PFSK-1 (cell line): Measurements from ENCODE around the gene DGKI.

Experiments used
- POLR2AphosphoS5 ChIP-seq: IDR thresholded peaks from 2 replicates; pipeline ENCODE4 v1.6.1; 2012; ENCODE audit warnings: low read depth, mild to moderate bottlenecking, control low read depth, low read length, moderate library complexity
- SIN3A ChIP-seq: IDR thresholded peaks from 2 replicates; pipeline ENCODE4 v1.6.1; 2012; ENCODE audit warnings: mild to moderate bottlenecking, low read length, moderate library complexity, borderline replicate concordance; ENCODE audit not compliant: insufficient read depth
- TAF1 ChIP-seq: IDR thresholded peaks from 2 replicates; pipeline ENCODE4 v1.6.1; 2012; ENCODE audit warnings: low read length, control low read depth, borderline replicate concordance; ENCODE audit not compliant: insufficient read depth
- TF ChIP-seq, protein P1 (sequence below), 2 experiments: IDR thresholded peaks; 2 replicates each; pipeline versions ENCODE4 v1.6.1 to v1.8.0; 2011 to 2012; ENCODE audit warnings: low read depth in 2 of 2, low read length in 2 of 2, control low read depth in 1 of 2, inconsistent platforms in 1 of 2, mild to moderate bottlenecking in 1 of 2, moderate library complexity in 1 of 2; ENCODE audit not compliant: insufficient read depth in 1 of 2

DNA sequence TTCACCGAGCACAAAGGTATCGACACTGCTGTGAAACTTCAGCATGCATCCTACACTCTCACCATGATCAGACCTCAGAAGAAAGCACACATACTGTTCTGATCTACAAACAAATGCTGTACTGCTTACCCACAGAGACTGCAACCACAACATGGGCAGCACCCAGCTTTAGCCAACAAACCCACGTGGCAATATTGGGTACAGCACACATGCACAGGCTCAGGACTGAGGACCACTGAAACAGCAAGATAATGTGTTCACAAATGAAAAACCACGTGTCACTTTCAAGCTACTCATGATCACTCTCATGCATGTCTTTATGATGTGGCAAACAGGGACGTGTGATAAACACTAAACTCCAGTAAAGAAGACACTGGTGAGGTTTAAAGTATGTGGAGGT lies 383.9 kb downstream of the DGKI start:
- TF ChIP-seq, protein P1, sequence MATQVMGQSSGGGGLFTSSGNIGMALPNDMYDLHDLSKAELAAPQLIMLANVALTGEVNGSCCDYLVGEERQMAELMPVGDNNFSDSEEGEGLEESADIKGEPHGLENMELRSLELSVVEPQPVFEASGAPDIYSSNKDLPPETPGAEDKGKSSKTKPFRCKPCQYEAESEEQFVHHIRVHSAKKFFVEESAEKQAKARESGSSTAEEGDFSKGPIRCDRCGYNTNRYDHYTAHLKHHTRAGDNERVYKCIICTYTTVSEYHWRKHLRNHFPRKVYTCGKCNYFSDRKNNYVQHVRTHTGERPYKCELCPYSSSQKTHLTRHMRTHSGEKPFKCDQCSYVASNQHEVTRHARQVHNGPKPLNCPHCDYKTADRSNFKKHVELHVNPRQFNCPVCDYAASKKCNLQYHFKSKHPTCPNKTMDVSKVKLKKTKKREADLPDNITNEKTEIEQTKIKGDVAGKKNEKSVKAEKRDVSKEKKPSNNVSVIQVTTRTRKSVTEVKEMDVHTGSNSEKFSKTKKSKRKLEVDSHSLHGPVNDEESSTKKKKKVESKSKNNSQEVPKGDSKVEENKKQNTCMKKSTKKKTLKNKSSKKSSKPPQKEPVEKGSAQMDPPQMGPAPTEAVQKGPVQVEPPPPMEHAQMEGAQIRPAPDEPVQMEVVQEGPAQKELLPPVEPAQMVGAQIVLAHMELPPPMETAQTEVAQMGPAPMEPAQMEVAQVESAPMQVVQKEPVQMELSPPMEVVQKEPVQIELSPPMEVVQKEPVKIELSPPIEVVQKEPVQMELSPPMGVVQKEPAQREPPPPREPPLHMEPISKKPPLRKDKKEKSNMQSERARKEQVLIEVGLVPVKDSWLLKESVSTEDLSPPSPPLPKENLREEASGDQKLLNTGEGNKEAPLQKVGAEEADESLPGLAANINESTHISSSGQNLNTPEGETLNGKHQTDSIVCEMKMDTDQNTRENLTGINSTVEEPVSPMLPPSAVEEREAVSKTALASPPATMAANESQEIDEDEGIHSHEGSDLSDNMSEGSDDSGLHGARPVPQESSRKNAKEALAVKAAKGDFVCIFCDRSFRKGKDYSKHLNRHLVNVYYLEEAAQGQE (IDR thresholded peaks at IDR 0.05; ENCODE audit: insufficient read depth in 1 of 2, low read depth in 2 of 2, low read length in 2 of 2), result no peak
- TF ChIP-seq TAF1 (no peak), SIN3A (no peak), POLR2AphosphoS5 (no peak)
